ENCODE data around the gene PRIMPOL. TPM values are rescaled to one million over a fixed set of nuclear protein-coding genes. Genes with fewer than 3 reads are reported as not detected.

Gene PRIMPOL
- total RNA-seq, 1 experiment from 2014 or later = 7.9 TPM

DNA sequence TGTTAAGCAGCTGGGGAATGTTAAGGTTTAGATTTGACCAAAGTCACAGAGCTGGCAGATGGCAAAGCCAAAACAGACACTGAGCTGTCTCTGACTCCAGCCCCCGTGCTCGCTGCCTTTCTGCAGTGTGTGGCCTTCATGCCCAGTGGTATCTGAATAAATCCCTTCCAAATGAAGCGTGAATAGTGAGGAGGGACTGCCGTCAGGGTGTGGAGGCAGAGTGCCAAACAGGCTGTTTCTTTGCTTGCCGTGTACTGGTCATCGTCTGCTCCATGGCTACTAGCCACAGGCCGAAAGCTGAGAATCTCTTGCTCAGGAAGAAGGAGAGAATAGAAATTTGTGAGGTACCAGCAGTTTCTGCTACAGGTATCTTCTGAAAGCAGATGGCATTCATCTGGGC is 19.7 kb downstream of the PRIMPOL start:
- Histone ChIP-seq H3K9me3 (no peaks in the 10 kb centered on the region), H3K36me3 (ENCODE audit: control insufficient read depth, insufficient read depth, low read length) (no peaks in the 10 kb centered on the region), H3K4me3 (ENCODE audit: low read depth, low read length) (no peak overlapping the region), H3K4me1 (no peaks in the 10 kb centered on the region), H3K27me3 (replicated peaks; ENCODE audit: control insufficient read depth, insufficient read depth, low read length) (no peaks in the 10 kb centered on the region)
- Mint-ChIP-seq H3K27me3 (ENCODE audit: insufficient read depth, unreplicated experiment) (no peaks in the 10 kb centered on the region), H3K27ac (ENCODE audit: unreplicated experiment) (no peak overlapping the region), H3K9me3 (ENCODE audit: unreplicated experiment) (no peaks in the 10 kb centered on the region), H3K4me1 (ENCODE audit: low read depth, unreplicated experiment) (no peaks in the 10 kb centered on the region), H3K4me3 (ENCODE audit: unreplicated experiment) (no peak overlapping the region), H3K36me3 (ENCODE audit: insufficient read depth, unreplicated experiment) (peaks cover 6% of the 10 kb centered on the region)
- TF ChIP-seq, protein P1, sequence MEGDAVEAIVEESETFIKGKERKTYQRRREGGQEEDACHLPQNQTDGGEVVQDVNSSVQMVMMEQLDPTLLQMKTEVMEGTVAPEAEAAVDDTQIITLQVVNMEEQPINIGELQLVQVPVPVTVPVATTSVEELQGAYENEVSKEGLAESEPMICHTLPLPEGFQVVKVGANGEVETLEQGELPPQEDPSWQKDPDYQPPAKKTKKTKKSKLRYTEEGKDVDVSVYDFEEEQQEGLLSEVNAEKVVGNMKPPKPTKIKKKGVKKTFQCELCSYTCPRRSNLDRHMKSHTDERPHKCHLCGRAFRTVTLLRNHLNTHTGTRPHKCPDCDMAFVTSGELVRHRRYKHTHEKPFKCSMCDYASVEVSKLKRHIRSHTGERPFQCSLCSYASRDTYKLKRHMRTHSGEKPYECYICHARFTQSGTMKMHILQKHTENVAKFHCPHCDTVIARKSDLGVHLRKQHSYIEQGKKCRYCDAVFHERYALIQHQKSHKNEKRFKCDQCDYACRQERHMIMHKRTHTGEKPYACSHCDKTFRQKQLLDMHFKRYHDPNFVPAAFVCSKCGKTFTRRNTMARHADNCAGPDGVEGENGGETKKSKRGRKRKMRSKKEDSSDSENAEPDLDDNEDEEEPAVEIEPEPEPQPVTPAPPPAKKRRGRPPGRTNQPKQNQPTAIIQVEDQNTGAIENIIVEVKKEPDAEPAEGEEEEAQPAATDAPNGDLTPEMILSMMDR (IDR thresholded peaks at IDR 0.05; ENCODE audit: insufficient read depth in 1 of 2, low read depth in 1 of 2, low read length in 1 of 2, severe bottlenecking in 1 of 2, unreplicated experiment in 1 of 2) = no peak
- no peak for DNase-seq
- ChIA-PET POLR2A (no interaction called here), CTCF (no interaction called here)
- no TSS peak for BruUV-seq (replicated peaks)
- intact Hi-C loops (cut with micrococcal nuclease; ENCODE audit: unreplicated experiment) = no loop called here

DNA sequence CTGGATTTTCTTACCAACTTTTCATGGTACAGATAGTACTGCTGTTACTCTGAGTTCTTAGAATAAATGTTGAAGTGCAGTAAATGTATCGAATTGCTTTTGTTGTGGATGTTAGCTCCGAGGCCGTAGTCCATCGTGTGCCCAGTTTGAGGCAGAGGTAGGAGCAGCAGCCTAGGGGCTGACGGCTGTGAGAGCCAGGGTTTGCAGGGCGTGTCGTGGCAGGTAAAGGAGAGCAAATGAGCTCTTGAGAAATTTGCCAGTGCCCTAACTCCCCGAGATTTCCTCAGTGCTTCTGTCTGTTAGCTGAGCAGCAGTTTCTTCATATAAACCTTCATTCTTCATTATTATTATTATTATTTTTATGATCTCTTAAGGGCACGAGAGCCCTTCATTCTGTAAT is 21.6 kb downstream of the PRIMPOL start:
- Histone ChIP-seq H3K36me3 (ENCODE audit: control insufficient read depth, insufficient read depth, low read length) (no peaks in the 10 kb centered on the region), H3K27me3 (replicated peaks; ENCODE audit: control insufficient read depth, insufficient read depth, low read length) (no peaks in the 10 kb centered on the region), H3K9me3 (no peaks in the 10 kb centered on the region), H3K4me3 (ENCODE audit: low read depth, low read length) (no peak overlapping the region), H3K4me1 (no peaks in the 10 kb centered on the region)
- intact Hi-C loops (cut with micrococcal nuclease; ENCODE audit: unreplicated experiment) = no loop called here
- DNase-seq = no peak
- no peaks in the 10 kb centered on the region for H3K9me3 Mint-ChIP-seq (ENCODE audit: unreplicated experiment)
- no TSS peak for BruUV-seq (replicated peaks)
- H3K4me3 Mint-ChIP-seq (ENCODE audit: unreplicated experiment) = no peak overlapping the region
- CTCF ChIA-PET = no interaction called here
- no peaks in the 10 kb centered on the region for H3K27me3 Mint-ChIP-seq (ENCODE audit: insufficient read depth, unreplicated experiment)
- H3K27ac Mint-ChIP-seq (ENCODE audit: unreplicated experiment) = no peak overlapping the region
- H3K36me3 Mint-ChIP-seq (ENCODE audit: insufficient read depth, unreplicated experiment) = peaks cover 6% of the 10 kb centered on the region
- TF ChIP-seq, protein P1 (IDR thresholded peaks at IDR 0.05; ENCODE audit: insufficient read depth in 1 of 2, low read depth in 1 of 2, low read length in 1 of 2, severe bottlenecking in 1 of 2, unreplicated experiment in 1 of 2) = no peak
- H3K4me1 Mint-ChIP-seq (ENCODE audit: low read depth, unreplicated experiment) = no peaks in the 10 kb centered on the region
- POLR2A ChIA-PET = no interaction called here

DNA sequence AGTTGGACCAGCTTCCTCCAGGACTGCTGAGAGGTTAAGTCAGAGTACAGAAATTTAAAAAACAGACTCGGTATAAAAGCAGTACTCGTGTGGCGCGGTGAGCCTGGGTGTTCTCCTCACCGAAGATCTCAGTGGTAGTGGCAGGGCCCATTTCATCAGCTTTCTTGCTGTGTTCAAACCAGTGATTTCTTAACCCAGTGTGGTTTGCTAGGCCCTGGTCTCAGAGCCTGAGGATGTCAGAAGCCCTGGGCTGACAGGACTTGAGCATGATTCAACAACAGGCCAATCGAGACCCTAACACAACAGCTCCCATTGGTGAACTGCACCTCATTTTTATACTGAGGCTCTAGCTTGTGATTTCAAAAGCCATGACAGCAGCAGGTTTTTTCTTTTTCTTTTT is 23.2 kb downstream of the PRIMPOL start:
- H3K4me1 Mint-ChIP-seq (ENCODE audit: low read depth, unreplicated experiment) = no peaks in the 10 kb centered on the region
- no peaks in the 10 kb centered on the region for H3K4me1 ChIP-seq
- no peak for DNase-seq
- H3K27me3 Mint-ChIP-seq (ENCODE audit: insufficient read depth, unreplicated experiment) = no peaks in the 10 kb centered on the region
- no peaks in the 10 kb centered on the region for H3K9me3 Mint-ChIP-seq (ENCODE audit: unreplicated experiment)
- ChIA-PET POLR2A (no interaction called here), CTCF (no interaction called here)
- TF ChIP-seq, protein P1 (IDR thresholded peaks at IDR 0.05; ENCODE audit: insufficient read depth in 1 of 2, low read depth in 1 of 2, low read length in 1 of 2, severe bottlenecking in 1 of 2, unreplicated experiment in 1 of 2) = no peak
- no peak overlapping the region for H3K4me3 Mint-ChIP-seq (ENCODE audit: unreplicated experiment)
- no peaks in the 10 kb centered on the region for H3K27me3 ChIP-seq (replicated peaks; ENCODE audit: control insufficient read depth, insufficient read depth, low read length)
- intact Hi-C loops (cut with micrococcal nuclease; ENCODE audit: unreplicated experiment) = no loop called here
- peaks cover 6% of the 10 kb centered on the region for H3K36me3 Mint-ChIP-seq (ENCODE audit: insufficient read depth, unreplicated experiment)
- no TSS peak for BruUV-seq (replicated peaks)
- H3K4me3 ChIP-seq (ENCODE audit: low read depth, low read length) = no peak overlapping the region
- no peaks in the 10 kb centered on the region for H3K9me3 ChIP-seq
- H3K27ac Mint-ChIP-seq (ENCODE audit: unreplicated experiment) = no peak overlapping the region
- no peaks in the 10 kb centered on the region for H3K36me3 ChIP-seq (ENCODE audit: control insufficient read depth, insufficient read depth, low read length)
